ENCODE results near the gene IER3. TPM values are rescaled to one million over a fixed set of nuclear protein-coding genes. Genes with fewer than 3 reads are reported as not detected.

Gene IER3
- total RNA-seq, 1 donor from 2014 or later: 77.8 TPM

- intact Hi-C loops (cut with micrococcal nuclease): no loop called here
These were observed 30.1 kb downstream of the IER3 start for GRCh38 chr6:30714263-30714662.

- intact Hi-C loops (cut with micrococcal nuclease): no loop called here
These were observed 31.9 kb downstream of the IER3 start for GRCh38 chr6:30712441-30712945.

GRCh38 chr6:30711758-30712380 lies 32.5 kb downstream of the IER3 start:
- intact Hi-C loops (cut with micrococcal nuclease): no loop called here

DNA sequence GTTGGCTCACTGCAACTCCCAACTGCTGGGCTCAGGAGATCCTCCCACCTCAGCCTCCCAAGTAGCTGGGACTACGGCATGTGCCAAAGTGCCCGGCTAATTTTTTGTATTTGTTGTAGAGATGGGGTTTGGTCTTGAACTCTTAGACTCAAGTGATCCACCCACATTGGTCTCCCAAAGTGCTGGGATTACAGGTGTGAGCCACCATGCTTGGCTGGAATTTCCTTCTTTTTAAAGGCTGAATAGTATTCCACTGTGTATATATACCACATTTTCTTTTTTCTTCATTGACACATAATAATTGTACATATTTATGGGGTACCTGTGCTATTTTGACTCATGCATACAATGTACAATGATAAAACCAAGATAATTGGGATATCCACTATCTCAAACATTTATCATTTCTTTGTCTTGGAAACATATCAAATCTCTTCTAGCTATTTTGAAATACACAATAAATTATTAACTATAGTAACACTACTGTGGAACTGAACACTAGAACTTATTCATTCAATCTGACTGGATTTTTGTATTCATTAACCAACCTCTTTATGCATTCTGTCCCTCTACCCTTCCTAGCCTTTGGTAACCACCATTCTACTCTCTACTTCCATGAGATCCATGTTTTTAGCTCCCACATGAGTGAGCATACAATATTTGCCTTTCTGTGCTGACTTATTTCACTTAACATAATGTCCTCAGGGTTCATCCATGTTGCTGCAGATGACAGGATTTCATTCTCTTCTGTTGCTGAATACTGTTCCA lies 35.1 kb downstream of the IER3 start:
- intact Hi-C loops (cut with micrococcal nuclease): no loop called here

DNA sequence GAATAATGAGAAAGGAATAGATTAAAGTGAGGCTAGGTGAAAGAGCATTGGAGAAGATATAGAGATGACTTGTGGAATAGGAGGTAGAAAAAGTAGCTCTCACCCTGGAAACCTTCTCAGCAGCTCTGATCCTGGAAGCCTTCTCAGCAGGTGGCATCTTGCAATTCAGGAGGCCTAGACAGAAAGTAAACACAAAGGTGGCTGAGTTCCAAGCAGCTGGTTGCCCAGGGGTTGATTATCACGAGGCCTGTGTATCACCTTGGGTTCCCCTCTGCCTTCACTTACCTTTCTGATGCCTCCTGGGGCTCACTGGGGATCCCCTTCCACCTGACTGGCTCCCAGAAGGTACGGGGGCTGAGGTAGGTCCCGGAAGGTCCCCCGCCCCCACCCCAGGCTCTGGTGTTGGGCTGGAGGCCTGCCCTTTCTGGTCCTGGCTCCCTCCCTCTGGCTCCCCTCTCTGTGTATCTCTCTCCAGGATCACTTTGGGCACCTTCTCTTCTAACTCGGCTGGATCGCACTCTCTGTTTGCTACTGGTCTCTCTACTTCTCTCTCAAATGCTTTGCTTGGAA lies 37.0 kb downstream of the IER3 start:
- intact Hi-C loops (cut with micrococcal nuclease): no loop called here

DNA sequence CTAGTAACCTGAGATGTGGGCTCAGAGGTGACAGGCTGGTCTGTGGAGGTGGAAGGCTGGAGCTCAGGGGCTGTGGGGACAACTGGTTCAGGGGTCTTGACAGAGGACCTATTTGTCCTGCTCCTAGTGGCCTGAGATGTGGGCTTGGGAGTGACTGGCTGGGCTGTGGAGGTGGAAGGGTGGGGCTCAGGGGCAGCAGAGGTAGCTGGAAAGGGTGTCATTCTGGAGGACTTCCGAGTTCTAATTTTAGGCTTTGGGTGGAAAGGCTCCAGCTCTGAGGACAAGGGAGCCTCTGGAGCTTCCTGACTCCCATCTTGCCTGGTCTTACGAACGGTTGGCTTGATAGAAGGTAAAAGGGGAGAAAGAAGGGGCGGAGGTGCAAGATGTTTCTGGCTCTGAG lies 38.7 kb downstream of the IER3 start:
- intact Hi-C loops (cut with micrococcal nuclease): no loop called here

DNA sequence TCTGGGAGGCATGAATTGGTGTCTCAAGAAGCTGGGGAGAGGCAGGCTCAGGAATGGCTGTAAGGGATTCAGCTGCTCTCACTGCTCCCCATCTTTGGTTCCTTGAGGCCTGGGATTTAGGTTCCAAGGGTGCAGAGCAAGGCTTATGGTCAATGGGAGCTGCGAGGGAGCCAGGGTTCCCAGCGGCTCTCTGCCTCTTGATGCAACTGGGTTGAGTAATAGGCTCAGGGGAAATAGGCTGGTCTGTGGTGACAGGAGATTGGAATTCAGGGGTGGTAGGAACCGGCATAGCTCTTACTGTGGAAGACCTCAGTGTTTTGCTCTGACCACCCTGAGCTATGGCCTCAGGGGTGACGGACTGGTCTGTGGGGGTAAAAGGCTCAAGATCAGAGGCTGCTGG lies 40.5 kb downstream of the IER3 start:
- intact Hi-C loops (cut with micrococcal nuclease): no loop called here

DNA sequence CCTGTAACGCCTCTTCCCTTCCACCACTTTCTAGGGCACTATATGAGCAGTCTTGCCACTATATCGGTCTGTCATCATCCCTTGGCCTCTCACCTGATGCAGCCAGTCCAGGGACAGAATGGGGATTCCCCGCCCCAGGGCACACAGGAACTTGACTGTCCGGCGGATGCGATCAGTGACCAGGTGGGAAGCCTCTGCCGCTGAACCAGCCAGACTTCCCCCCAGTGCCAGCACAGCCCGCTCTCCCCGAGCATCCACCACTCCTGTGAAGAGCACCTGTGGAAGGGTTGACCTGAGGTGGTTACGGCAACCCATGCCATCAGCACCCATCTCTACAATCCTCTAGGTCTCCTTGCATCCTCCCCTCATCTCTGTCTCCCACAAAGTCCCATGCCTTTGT lies 41.3 kb downstream of the IER3 start:
- intact Hi-C loops (cut with micrococcal nuclease): no loop called here

DNA sequence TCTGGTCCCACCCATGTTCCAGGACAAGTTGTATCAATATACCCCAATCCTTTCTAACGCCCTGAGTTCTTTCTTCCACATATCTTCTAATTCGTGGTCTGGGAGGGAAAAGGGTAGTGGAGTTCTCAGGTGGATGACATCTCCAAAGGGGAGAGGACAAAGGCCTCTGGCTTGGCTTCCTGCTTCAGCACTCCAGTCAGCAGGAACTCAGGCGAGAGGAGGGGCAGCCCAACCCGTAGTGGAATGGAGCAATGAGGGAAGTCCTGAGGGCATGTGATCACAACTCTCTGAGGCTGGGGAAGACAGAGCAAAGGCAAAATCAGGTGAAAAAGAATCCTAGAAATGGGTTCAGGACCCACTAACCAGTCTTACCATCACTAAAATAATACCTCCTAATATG lies 44.0 kb downstream of the IER3 start:
- intact Hi-C loops (cut with micrococcal nuclease): no loop called here

DNA sequence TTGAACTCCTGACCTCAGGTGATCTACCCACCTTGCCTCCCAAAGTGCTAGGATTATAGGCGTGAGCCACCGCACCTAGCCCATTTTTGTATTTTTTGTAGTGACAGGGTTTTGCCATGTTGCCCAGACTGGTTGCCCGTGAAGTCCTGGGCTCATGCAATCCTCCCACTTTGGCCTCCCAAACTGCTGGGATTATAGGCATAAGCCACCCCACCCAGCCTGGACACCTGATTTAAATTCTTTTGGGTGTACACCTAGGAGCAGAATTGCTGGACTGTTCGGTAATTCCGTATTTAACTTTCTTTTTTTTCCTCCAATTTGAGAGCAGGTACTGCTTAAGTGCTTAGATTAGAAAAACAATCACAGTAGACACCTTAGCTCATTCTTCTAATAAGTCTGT lies 47.9 kb downstream of the IER3 start:
- intact Hi-C loops (cut with micrococcal nuclease): no loop called here

Other genes with a start within 250 kb of the IER3 start
- 49.4 and 49.7 TPM in 2 replicates for gene GNL1, start 188.1 kb downstream of the IER3 start, total RNA-seq
- gene PRR3, start 187.3 kb downstream of the IER3 start, total RNA-seq: 22.1 and 22.7 TPM in 2 replicates
- gene ABCF1, start 173.1 kb downstream of the IER3 start, total RNA-seq: 103 and 104 TPM in 2 replicates
- 95.2 and 100 TPM in 2 replicates for gene PPP1R10, start 127.3 kb downstream of the IER3 start, total RNA-seq
- gene MRPS18B, start 126.7 kb downstream of the IER3 start, total RNA-seq: 37.9 and 39.0 TPM in 2 replicates
- 9.2 and 11.3 TPM in 2 replicates for gene ATAT1, start 117.7 kb downstream of the IER3 start, total RNA-seq
- 22.2 and 31.1 TPM in 2 replicates for gene C6orf136, start 97.4 kb downstream of the IER3 start, total RNA-seq
- gene DHX16, start 71.5 kb downstream of the IER3 start, total RNA-seq: 49.5 and 51.0 TPM in 2 replicates
- 305 and 322 TPM in 2 replicates for gene PPP1R18, start 57.9 kb downstream of the IER3 start, total RNA-seq
- 28.2 and 32.3 TPM in 2 replicates for gene NRM, start 53.6 kb downstream of the IER3 start, total RNA-seq
- gene MDC1, start 27.3 kb downstream of the IER3 start, total RNA-seq: 80.0 and 93.3 TPM in 2 replicates
- 905 and 913 TPM in 2 replicates for gene TUBB, start 24.2 kb downstream of the IER3 start, total RNA-seq
- gene FLOT1, start 1.9 kb downstream of the IER3 start, total RNA-seq: 201 and 206 TPM in 2 replicates
- 19.5 and 20.1 TPM in 2 replicates for gene DDR1, start 140.0 kb upstream of the IER3 start, total RNA-seq
- gene GTF2H4, start 163.7 kb upstream of the IER3 start, total RNA-seq: 35.9 and 36.0 TPM in 2 replicates
- gene VARS2, start 169.7 kb upstream of the IER3 start, total RNA-seq: 39.2 and 47.2 TPM in 2 replicates
- not detected in 2 replicates for gene SFTA2, start 187.6 kb upstream of the IER3 start, total RNA-seq
- not detected in 2 replicates for gene MUCL3, start 196.4 kb upstream of the IER3 start, total RNA-seq
- gene MUC21, start 239.2 kb upstream of the IER3 start, total RNA-seq: not detected in 2 replicates

Measured in T-helper 1 cell treated with Interleukin-12 subunit alpha and Interleukin-12 subunit beta and Interleukin-4 antibody, amounts not matched to agents 30 ng/mL and 1 ng/mL, for 36 hours (primary cell).